Femur (tissue), 1 donor: ENCODE measurements around the gene DNAH17.

Experiments
- DNase-seq: peaks from one replicate; pipeline ENCODE4 v3.0.0-alpha.2; 2017

Gene DNAH17

DNA sequence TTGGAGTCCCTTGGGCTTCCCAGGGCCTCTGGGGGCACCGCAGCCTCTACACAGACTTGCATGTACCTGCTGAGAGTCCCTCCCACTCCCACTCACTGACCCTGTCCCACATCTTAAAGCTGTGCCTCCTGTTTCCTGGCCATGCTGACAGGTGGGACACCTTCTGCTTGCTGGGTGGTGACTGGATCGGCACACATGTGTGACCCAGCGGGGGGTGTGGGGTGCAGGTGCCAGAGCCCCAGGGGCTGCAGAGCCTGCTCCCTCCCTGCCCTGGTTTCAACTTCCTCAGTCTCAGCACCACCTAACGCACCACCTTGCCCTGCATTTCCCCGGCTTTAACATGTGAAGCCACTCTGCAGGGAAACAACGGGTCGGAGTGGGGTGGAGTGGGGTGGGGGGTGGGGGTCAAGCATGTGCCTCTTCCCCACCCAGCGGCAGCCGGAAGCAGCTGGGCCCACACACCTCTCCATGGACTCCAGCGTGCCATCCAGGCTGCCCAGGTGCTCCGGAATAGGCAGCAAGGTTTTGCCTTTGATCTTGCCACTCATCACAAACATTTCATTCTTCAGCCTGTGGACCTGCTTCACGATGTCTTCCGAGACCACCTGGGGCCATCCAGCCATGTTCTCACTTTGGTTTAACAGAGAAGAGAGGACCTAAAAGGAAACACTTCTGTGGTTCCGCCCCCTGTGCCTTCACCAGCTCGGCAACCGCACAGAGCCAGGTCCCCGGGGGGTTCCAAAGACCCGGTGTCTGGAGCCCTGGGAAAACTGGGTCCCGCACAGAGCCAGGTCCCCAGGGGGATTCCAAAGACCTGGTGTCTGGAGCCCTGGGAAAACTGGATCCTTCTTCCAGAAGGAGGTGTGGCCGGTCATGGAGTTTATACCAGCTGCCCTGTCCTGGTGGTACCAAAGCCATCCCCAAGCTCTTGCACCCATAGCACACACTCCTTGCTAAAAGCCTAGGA is 4.7 kb downstream of the DNAH17 start:
- DNase-seq: no peak

DNA sequence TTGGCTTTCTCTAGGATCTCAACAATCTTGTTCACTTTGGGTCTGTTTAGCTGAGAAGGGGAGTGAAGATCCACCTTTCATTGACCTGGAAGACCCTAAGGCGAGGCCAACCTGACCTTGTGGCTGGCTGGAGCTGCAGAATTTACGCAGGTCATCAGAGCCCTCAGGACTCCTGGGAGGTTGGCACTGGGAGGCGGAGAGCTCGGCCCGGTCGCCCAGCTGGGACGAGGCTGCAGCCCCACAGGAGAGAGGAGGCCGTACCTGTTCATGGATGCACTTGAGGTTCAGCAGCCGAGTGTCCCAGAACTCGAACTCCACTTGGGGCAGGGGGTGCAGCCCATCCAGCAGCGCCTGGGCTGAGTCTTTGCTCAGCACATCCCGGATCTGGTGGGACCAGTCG is 5.9 kb downstream of the DNAH17 start:
- no peak for DNase-seq

DNA sequence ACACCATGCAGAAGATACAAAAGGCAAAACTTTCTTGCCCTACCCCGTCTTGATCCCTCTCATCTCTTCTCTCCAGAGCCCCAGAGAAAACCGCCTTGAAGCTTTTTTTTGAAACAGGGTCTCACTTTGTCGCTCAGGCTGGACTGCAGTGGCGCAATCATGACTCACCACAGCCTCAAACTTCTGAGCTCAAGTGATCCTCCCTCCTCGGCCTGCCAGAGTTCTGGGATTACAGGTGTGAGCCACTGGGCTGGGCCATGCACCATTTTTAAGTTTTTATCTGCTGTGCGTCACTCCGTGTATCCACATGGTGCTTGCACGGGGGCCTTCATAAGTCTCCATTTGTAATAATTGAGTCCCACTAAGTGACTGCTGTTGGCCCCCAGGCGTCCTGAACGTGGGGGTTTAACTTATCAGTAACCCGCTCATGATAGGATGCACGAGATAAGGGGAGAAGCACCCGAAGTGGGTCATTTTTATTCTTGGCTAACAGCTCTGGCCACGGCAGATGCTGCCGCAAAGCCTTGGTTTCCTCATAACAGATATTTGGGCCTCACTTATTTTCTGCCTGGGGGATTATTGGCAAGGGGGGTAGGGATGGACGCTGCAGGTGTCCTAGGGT is 8.6 kb downstream of the DNAH17 start:
- DNase-seq: no peak

DNA sequence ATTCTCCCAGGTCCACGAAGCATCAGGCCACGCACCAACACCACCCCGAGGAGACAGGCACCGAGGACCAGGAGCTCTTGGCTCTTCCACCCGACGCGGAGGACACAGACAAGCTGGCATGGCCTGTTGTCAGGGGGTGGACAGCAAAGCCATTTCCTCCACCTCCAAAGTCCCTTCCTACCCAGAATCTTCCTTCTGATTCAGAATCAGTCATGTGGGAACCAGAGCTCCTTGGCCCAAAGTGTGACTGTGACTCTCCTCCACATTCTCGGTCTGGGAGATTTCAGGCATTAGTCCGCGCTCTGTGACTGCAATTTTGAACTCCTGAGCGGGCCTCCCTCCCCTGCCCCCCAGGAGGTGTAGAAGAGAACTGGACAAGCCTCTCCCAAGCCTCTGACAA is 9.2 kb downstream of the DNAH17 start:
- no peak for DNase-seq

DNA sequence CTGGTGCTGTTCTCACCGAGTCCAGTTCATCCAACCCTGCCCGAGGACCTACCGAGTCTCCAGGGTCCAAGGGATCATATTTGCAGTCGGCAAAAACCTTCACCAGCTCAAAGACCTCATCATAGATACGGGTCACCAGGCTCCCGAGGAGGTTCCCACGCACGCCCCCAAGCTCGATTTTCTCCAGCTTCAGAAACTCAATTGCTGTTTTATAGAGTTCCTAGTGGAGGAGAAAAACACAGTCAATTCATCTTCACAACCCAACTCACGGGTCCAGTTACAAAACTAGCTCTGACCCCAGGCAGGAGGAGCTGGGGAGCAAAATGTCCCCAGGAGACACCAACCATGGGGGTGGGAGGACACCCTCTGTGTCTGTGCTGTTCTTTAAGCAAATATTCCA is 10.2 kb downstream of the DNAH17 start:
- no peak for DNase-seq

DNA sequence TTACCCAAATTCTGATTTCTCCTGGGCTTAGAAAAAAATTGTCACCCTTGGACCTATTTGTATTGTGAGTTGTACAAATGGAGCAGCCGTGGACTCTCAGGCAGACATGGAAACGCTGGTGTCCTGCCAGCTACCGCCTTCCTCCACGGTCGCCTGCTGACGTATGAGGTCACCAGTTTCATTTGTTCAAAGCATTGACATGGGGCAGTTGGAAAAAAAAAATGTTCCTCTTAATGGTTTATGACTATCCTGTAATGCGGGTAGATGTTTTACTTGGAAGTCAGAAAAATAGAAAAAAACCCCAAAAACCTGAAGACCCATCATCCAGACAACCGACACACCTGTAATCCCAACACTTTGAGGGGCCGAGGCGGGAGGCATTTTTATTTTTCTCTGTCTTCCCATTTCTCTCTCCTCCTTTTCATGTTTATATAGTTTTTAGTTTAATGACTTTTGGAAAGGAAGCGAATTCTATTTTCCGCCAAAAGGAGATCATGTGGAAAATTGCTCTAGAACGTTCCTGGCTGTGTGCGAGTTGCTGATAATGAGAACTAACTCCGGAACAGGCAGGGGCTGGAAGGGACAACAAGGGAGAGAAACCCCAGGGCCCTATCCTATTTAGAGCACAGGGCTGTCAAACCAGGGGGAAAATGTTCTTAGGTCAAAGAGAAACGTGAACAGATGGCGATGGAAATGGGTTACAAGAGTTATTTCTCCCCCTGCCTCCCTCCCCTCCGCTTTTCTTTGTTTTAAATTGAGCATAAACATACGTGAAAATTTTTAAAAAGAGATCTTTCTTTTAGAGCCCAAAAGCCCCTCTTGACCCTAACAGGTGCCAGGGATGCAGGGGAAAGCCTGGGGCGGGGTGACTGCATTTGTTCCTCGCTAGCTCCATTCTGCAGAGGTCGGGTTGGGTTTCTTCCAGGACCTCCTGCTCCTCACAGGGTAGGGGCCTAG is 13.7 kb downstream of the DNAH17 start:
- DNase-seq: peak; percentile 42

DNA sequence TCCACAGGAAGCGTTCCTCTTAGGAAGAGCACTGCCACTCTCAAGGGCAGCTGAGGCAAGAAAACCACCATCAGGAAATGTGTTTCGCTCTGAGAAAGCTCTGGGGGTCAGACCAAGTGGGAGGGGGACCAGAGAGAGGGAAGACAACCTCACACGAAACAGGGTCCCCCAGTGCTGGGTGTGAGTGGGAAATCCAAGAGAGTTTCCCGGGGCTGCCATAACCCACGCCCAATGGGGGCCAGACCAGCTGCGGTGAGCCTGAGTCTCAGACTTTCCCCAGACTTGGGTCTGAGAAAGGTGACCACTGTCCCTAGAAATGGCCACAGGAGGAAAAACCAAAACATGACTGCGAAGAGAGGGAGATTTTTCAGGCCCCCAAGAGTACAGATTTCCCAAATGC is 14.5 kb downstream of the DNAH17 start:
- no peak for DNase-seq

DNA sequence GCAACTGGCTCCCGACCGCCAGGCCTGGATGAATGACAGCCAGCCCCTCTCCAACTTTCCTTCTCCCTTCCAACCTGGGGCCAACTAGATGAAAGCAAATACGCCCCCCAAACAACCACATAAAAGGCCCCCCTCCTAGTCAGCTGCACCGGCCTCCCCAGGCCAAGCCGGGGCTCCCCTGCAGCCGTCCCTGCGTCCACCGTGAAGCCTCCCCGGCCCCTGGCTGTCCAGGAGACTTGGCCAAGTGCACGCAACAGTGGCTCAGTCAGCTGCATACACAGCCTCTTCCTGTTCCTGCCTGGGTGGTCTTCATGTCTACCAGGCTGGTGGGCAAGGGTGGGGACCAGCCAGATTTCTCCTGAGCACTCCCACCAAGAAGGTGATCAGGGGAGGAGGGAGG is 16.0 kb downstream of the DNAH17 start:
- no peak for DNase-seq

DNA sequence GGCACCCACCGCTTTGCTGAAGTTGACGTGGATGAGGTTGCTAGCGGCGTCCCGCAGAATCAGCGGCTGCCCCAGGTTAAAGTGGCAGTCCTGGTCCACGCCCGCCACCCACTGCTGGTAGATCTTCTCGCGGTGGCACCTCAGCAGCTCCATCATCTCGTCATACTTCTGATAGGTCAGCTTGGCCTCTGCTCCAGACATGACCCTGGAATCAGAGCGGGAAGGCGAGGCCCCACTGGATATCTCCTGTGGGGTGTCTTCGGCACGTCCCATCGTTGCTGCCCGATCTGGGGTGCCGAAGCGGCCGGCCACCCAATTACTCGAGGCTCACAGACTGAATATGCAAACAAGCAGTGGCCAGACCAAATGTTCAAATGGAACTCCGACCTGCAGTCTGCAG is 16.5 kb downstream of the DNAH17 start:
- DNase-seq: no peak

DNA sequence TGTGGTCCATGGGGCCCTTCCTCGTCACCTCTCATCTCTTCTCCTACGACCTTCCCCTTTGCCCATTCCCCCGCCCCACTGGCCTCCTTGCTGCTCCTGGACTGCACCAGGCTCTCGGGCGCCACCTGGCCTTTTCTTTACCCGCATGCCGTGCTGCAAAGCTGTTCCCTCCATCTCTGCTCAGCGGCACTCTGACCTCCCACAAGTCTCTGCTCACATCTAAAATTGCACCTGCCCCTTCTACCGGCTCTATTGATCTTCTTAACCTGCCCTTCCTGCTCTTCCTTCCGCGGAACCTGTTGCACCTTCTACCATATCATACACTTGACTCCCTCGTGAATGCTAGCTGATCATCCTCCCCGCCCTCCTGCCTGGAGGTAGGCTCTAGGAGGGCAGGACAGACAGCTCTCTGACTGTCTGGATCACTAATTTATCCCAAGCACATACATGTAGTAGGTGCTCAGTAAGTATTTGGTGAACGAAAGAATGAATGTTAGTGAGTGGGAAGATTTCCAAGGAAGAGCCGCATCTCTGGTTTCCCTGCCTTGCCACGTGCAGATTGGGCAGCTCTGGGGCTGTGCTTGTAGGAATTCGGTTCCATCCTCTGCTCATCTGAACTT is 17.3 kb downstream of the DNAH17 start:
- DNase-seq: no peak

DNA sequence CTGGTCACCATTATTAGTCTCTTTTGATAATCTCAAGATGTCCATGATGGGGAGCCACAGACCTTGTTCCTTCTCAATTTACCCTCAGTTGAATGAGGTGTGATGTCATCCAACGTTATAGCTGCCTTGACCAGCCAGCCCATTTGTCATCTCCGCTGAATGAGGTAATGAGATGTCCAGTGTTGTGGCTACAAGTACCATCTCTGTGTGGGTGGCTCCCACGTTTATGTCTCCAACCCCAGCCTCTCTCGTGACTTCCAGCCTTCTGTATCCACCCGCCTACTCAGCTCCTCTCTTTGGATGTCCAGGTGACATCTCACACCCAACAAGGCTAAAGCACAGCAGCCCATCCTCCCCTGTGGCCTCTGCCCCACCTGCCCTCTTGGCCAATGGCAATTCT is 18.2 kb downstream of the DNAH17 start:
- DNase-seq: no peak

DNA sequence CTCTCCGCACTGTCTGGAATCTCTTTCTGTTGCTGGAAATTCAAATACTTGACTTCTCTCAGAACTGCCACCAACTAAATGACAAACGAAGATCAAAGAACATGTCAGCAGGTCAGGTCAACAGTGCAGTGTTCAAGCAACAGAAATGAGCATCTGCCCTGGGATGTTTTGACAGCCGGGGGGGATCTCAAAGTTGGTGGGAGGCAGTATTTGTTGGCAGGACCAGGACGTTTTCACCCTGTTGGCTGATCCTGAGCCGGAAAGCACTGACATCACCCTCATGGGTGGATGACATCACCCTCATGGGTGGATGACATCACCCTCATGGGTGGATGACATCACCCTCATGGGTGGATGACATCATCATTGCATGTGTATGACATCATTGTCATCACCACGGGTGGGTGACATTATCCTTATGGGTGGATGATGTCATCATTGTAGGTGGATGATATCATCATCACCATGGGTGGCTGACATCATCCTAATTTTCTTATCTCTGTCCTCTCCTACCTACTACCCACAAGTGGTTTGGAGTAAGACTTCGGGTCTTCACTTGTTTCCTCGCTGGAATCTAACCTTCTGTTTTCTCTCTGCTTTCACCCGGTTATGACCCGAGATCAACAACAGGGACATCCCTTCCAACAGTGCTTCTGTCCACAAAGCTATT is 18.9 kb downstream of the DNAH17 start:
- no peak for DNase-seq

DNA sequence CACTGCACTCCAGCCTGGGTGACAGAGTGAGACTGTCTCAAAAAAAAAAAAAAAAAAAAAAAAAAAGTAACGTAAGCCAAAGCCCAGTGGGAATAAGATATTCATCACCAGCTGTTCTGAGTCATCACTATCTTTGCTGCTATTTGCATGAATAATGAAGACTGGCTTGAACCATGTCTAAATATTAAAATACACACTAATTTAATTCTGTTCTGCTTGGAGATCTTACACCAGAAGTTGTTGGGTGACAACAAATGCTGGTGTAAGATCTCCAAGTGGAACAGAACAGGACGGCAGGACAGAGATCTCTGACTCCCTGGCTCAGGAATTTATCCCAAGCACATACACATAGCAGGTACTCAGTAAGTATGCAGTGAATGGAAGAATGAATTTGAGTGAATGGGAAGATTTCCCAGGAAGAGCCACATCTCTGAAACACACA is 19.6 kb downstream of the DNAH17 start:
- no peak for DNase-seq

DNA sequence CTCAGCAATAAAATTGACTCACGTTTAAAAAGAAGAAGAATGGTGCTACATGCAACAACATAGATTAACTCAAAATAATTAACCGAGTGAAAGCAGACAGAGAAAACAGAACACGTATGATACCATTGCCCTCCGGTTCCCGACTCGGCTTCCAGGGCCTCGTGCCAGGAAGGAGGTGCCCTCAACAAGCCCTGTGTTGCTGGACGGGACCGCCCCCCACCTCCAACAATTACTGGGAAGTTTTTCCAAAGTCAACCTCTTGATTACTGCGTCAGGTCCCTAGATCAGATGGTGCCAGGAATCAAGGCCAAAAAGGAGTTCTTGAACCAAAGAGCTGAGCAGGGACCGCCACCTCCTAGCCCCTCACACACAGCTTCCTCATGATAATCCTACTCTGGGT is 20.4 kb downstream of the DNAH17 start:
- no peak for DNase-seq

DNA sequence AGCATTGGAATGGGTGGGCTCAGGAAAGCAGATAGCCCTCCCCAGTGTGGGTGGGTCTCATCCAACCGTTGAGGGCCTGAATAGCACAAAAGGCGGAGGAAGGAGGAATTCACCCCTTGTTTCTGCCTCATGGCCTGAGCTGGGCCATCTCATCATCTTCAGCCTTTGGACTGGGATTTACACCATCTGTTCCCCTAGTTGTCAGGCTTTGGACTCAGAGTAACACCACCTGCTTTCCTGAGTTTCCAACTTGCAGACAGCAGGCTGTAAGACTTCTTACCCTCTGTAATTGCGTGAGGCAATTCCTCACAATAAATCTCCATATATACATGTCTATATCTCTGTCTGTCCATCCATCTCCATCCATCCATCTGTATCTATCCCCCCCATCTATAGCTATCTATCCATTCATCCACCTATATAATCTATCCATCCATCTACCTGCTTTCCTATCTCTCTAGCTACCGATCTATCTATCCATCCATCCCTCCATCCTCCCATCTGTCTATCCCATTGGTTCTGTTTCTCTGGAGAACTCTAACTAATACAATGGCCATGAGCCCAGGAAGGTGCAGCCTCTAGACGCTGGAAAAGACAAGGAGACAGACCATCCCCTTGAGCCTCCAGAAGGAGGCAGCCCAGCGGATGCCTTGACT is 21.3 kb downstream of the DNAH17 start:
- DNase-seq: no peak

DNA sequence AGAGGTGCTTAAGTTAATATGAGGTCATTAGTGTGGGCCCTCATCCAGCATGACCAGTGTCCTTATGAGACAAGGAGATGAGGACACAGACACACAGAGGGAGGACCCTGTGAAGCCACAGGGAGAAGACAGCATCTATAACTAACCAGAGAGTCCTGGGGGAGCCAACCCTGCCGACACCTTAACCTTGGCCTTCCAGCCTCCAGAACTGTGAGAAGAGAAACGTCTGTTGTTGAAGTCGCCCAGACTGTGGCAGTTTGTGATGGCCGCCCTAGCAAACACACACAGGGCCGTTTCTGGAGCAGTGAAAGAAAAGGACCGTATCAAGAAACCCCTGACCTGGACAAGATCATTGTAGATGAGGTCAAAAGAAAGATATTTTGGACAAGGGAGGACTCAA is 26.7 kb downstream of the DNAH17 start:
- DNase-seq: no peak

DNA sequence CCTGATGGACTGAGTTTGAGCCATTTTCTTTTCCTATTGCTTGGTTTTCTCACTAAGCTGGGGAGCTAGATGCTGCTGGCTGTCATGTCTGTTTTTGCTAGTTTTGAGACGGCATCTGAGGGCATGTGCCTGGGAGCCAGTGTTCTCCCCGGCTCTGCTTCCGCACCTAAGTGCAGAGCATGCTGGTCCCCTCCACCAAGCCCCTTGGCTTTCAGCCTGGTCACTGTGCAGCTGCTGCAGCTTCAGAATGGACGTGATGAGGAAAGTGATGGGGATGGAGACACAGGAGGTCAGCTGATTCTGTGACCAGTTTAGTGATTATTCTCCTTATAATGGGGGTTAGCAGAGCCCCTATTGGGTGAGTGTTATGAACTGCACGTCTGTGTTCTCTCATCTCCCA is 28.5 kb downstream of the DNAH17 start:
- no peak for DNase-seq

DNA sequence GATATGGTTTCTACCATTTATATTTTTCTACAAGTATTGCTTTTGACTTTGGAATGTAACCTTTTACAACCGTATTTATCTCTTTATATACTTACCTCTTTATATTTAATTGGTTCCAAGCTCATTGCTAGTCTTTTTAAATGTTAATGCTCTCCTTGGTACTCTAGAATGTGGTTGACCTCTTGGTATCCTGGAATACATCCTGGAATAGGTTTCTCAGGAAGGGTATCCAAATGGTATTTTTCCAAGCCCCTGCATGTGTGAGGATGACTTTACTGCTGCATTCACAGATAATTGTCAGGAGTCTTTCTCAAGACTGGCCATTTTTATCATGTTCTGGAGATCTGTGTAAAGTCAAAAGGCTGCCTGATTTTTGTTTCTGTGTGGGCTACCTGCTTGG is 30.2 kb downstream of the DNAH17 start:
- no peak for DNase-seq

DNA sequence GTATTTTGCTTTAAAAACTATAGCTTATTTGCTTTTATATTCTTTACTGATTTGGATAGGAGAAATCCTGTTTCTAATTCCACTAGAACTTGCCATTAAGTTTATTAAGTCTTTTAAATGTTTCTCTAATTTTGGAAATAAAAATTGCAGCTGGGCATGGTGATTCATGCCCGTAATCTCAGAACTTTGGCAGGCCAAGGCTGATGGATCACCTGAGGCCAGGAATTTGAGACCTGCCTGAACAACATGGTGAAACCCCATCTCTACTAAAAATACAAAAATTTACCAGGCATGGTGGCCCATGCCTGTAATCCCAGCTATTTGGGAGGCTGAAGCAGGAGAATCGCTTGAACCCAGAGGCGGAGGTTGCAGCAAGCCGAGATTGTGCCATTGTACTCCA is 30.7 kb downstream of the DNAH17 start:
- DNase-seq: no peak

DNA sequence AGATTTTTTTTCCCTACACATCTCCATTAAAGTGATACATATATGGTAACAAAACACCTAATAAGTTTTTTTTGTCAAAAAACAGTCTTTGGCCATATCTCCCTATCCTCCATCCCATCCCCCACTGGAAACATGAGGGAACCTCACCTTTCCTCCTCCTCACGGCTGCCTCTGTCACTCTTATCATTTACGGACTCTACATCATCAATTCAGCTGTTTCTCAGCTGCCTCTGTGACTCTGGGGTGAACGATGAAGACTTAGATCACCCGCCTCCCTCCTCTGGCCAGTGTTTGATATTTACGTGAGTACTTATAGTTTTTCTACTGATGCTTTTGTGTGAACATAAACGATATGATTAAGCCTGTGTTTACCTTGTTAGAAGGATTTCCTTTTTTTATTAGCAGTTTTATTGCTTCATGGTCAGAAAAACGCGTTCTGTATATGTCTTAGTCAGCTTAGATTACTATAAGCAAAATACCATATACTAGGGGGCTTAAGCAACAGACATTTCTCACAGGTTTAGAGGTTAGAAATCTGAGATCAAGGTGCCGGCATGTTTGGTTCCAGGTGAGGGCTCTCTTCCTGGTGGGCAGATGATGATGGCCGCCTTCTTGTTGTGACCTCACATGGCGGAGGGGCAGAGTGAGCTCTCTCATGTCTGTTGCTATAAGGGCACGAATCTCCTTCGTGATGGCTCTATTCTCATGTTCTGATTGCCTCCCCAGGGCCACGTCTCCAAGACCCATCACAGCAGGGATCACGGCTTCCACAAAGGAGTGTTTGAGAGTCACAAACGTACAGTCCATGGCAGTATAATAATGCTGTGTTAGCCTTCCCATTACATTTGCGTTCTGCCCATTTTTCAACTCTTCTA is 32.1 kb downstream of the DNAH17 start:
- no peak for DNase-seq
